Upper lobe of left lung (tissue), 4 donors: Measurements from ENCODE around the gene GATA6.

ENCODE experiments used
- POLR2A ChIP-seq, 4 donors: fragments of 450-650 bp; IDR thresholded peaks; one replicate each; pipeline ENCODE4 v1.5.1; 2016 to 2017; ENCODE audit warnings: antibody characterized with exemption in 4 of 4, mild to moderate bottlenecking in 2 of 4
- POLR2AphosphoS5 ChIP-seq, 2 donors: sonication (generic); formaldehyde crosslinking; IDR thresholded peaks; one replicate each; pipeline ENCODE4 v1.5.1; 2017; ENCODE audit warnings: antibody characterized with exemption in 2 of 2
- TF ChIP-seq, protein P1 (sequence below), 6 experiments: fragments of 450-650 bp in 4 of 6; fragments of 200-600 bp in 2 of 6; sonication (generic) in 2 of 6; IDR thresholded peaks; one replicate each; pipeline ENCODE4 v1.5.1; 2016 to 2019; ENCODE audit warnings: antibody characterized with exemption in 6 of 6

DNA sequence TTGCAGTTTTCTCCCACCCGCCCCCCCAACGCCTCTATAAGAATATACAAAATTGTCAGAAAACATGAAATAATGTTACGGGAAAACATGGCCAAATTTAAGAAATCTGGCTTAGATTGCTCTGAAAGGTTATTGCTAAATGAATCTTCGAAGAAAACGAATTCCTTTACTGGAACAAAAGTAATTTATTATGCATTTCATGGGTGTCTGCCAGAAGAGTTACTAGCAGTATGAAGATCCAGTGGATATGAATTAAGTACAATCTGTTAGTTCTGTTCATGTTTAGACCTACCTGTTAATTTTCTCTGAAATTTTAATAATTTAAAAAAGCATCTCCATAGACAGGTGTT, 21.9 kb downstream of the GATA6 start:
- TF ChIP-seq, protein P1, sequence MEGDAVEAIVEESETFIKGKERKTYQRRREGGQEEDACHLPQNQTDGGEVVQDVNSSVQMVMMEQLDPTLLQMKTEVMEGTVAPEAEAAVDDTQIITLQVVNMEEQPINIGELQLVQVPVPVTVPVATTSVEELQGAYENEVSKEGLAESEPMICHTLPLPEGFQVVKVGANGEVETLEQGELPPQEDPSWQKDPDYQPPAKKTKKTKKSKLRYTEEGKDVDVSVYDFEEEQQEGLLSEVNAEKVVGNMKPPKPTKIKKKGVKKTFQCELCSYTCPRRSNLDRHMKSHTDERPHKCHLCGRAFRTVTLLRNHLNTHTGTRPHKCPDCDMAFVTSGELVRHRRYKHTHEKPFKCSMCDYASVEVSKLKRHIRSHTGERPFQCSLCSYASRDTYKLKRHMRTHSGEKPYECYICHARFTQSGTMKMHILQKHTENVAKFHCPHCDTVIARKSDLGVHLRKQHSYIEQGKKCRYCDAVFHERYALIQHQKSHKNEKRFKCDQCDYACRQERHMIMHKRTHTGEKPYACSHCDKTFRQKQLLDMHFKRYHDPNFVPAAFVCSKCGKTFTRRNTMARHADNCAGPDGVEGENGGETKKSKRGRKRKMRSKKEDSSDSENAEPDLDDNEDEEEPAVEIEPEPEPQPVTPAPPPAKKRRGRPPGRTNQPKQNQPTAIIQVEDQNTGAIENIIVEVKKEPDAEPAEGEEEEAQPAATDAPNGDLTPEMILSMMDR (IDR thresholded peaks at IDR 0.05), result no peak
- TF ChIP-seq POLR2AphosphoS5 (IDR thresholded peaks at IDR 0.05) (no peak), POLR2A (IDR thresholded peaks at IDR 0.05) (no peak)
